ENCODE results near the gene RBP2. TPM values are rescaled to one million over a fixed set of nuclear protein-coding genes. Genes with fewer than 3 reads are reported as not detected.

Gene RBP2
- total and polyA plus RNA-seq, 2 experiments from 2014 or later: not detected

GRCh38 chr3:139449566-139449965, 26.8 kb downstream of the RBP2 start:
- in situ Hi-C loops (cut with MboI): loop anchor here (25.0 kb wide), 1 partner anchor 1413 kb away; no protein-coding TSS in a partner anchor
- 79% methylated on average over 5 of the region's 5 CpGs for WGBS, 2 experiments (ENCODE audit: low coverage in 1 of 2, low lambda C conversion rate in 2 of 2, missing lambda C conversion rate in 2 of 2)

GRCh38 chr3:139448104-139448503, 28.2 kb downstream of the RBP2 start:
- in situ Hi-C loops (cut with MboI): loop anchor here (25.0 kb wide), 1 partner anchor 1414 kb away; no protein-coding TSS in a partner anchor
- TF ChIP-seq EZH2 (IDR thresholded peaks at IDR 0.05; ENCODE audit: insufficient read depth, poor library complexity, severe bottlenecking): no peak
- no peak for TF ChIP-seq EZH2phosphoT487 (IDR thresholded peaks at IDR 0.05; ENCODE audit: insufficient read depth, low read depth)
- H2AFZ ChIP-seq: no peak overlapping the region
- WGBS, 2 experiments (ENCODE audit: low coverage in 1 of 2, low lambda C conversion rate in 2 of 2, missing lambda C conversion rate in 2 of 2): 46 to 59% methylated on average over 3 of the region's 3 CpGs
- no peak overlapping the region for H3K27ac ChIP-seq
- peak; percentile 52 for DNase-seq
- no peak overlapping the region for H3K4me2 ChIP-seq (ENCODE audit: unreplicated experiment)
- H3K9me3 ChIP-seq (ENCODE audit: low read depth): no peaks in the 10 kb centered on the region
- H3F3A ChIP-seq (ENCODE audit: insufficient read depth): no peaks in the 10 kb centered on the region
- no peak overlapping the region for H3K9ac ChIP-seq
- H3K4me1 ChIP-seq (ENCODE audit: insufficient read depth): no peaks in the 10 kb centered on the region
- no peaks in the 10 kb centered on the region for H3K9me2 ChIP-seq (ENCODE audit: insufficient read depth)
- no peaks in the 10 kb centered on the region for H4K20me1 ChIP-seq (ENCODE audit: insufficient read depth)
- no peak overlapping the region for H3K4me3 ChIP-seq
- H3K27me3 ChIP-seq (replicated peaks; ENCODE audit: insufficient read depth): no peaks in the 10 kb centered on the region
- no peaks in the 10 kb centered on the region for H3K36me3 ChIP-seq (ENCODE audit: low read depth)
- no peaks in the 10 kb centered on the region for H3K79me2 ChIP-seq (ENCODE audit: insufficient read depth)

More at GRCh38 chr3:139449566-139449965, 26.8 kb downstream of the RBP2 start:
- Histone ChIP-seq H3K9me2 (ENCODE audit: insufficient read depth) (no peaks in the 10 kb centered on the region), H3K4me1 (ENCODE audit: insufficient read depth) (no peaks in the 10 kb centered on the region), H3K79me2 (ENCODE audit: insufficient read depth) (no peaks in the 10 kb centered on the region), H3K4me2 (ENCODE audit: unreplicated experiment) (no peak overlapping the region), H2AFZ (no peak overlapping the region), H3K9ac (no peak overlapping the region), H4K20me1 (ENCODE audit: insufficient read depth) (no peaks in the 10 kb centered on the region), H3K9me3 (ENCODE audit: low read depth) (no peaks in the 10 kb centered on the region), H3K4me3 (no peak overlapping the region), H3K27me3 (replicated peaks; ENCODE audit: insufficient read depth) (no peaks in the 10 kb centered on the region), H3F3A (ENCODE audit: insufficient read depth) (no peaks in the 10 kb centered on the region), H3K27ac (no peak overlapping the region), H3K36me3 (ENCODE audit: low read depth) (no peaks in the 10 kb centered on the region)
- no peak for DNase-seq
- no peak for TF ChIP-seq EZH2 (IDR thresholded peaks at IDR 0.05; ENCODE audit: insufficient read depth, poor library complexity, severe bottlenecking)
- no peak for TF ChIP-seq EZH2phosphoT487 (IDR thresholded peaks at IDR 0.05; ENCODE audit: insufficient read depth, low read depth)

- no peaks in the 10 kb centered on the region for H3K9me3 ChIP-seq (ENCODE audit: low read depth)
- H3K79me2 ChIP-seq (ENCODE audit: insufficient read depth): no peaks in the 10 kb centered on the region
- no peak for TF ChIP-seq EZH2phosphoT487 (IDR thresholded peaks at IDR 0.05; ENCODE audit: insufficient read depth, low read depth)
- TF ChIP-seq EZH2 (IDR thresholded peaks at IDR 0.05; ENCODE audit: insufficient read depth, poor library complexity, severe bottlenecking): no peak
- H3F3A ChIP-seq (ENCODE audit: insufficient read depth): no peaks in the 10 kb centered on the region
- H4K20me1 ChIP-seq (ENCODE audit: insufficient read depth): no peaks in the 10 kb centered on the region
- no peak for DNase-seq
- in situ Hi-C loops (cut with MboI): loop anchor here (25.0 kb wide), 1 partner anchor 1415 kb away; no protein-coding TSS in a partner anchor
- H2AFZ ChIP-seq: no peak overlapping the region
- H3K9me2 ChIP-seq (ENCODE audit: insufficient read depth): no peaks in the 10 kb centered on the region
- H3K27ac ChIP-seq: no peak overlapping the region
- no peak overlapping the region for H3K4me3 ChIP-seq
- H3K36me3 ChIP-seq (ENCODE audit: low read depth): no peaks in the 10 kb centered on the region
- no peak overlapping the region for H3K9ac ChIP-seq
- H3K4me2 ChIP-seq (ENCODE audit: unreplicated experiment): no peak overlapping the region
- H3K27me3 ChIP-seq (replicated peaks; ENCODE audit: insufficient read depth): no peaks in the 10 kb centered on the region
- H3K4me1 ChIP-seq (ENCODE audit: insufficient read depth): no peaks in the 10 kb centered on the region
These were observed 28.8 kb downstream of the RBP2 start for GRCh38 chr3:139447486-139447885.

- 62 to 66% methylated on average over 4 of the region's 4 CpGs for WGBS, 2 experiments (ENCODE audit: low coverage in 1 of 2, low lambda C conversion rate in 2 of 2, missing lambda C conversion rate in 2 of 2)
- in situ Hi-C loops (cut with MboI): loop anchor here (25.0 kb wide), 1 partner anchor 1418 kb away; no protein-coding TSS in a partner anchor
These were observed 31.9 kb downstream of the RBP2 start for GRCh38 chr3:139444446-139444845.

GRCh38 chr3:139443186-139443585, 33.1 kb downstream of the RBP2 start:
- Histone ChIP-seq H3K27me3 (replicated peaks; ENCODE audit: insufficient read depth) (no peaks in the 10 kb centered on the region), H3K27ac (no peak overlapping the region), H2AFZ (no peak overlapping the region), H3K4me3 (no peak overlapping the region), H3K4me2 (ENCODE audit: unreplicated experiment) (no peak overlapping the region), H3K4me1 (ENCODE audit: insufficient read depth) (no peaks in the 10 kb centered on the region), H3K9me2 (ENCODE audit: insufficient read depth) (no peaks in the 10 kb centered on the region), H3K9ac (no peak overlapping the region), H3F3A (ENCODE audit: insufficient read depth) (no peaks in the 10 kb centered on the region), H4K20me1 (ENCODE audit: insufficient read depth) (no peaks in the 10 kb centered on the region), H3K36me3 (ENCODE audit: low read depth) (no peaks in the 10 kb centered on the region), H3K79me2 (ENCODE audit: insufficient read depth) (no peaks in the 10 kb centered on the region), H3K9me3 (ENCODE audit: low read depth) (no peaks in the 10 kb centered on the region)
- in situ Hi-C loops (cut with MboI): loop anchor here (25.0 kb wide), 1 partner anchor 1419 kb away; no protein-coding TSS in a partner anchor
- TF ChIP-seq EZH2 (IDR thresholded peaks at IDR 0.05; ENCODE audit: insufficient read depth, poor library complexity, severe bottlenecking) (no peak), EZH2phosphoT487 (IDR thresholded peaks at IDR 0.05; ENCODE audit: insufficient read depth, low read depth) (no peak)
- 77 to 84% methylated on average over 7 of the region's 7 CpGs for WGBS, 2 experiments (ENCODE audit: low coverage in 1 of 2, low lambda C conversion rate in 2 of 2, missing lambda C conversion rate in 2 of 2)
- no peak for DNase-seq

More at GRCh38 chr3:139444446-139444845, 31.9 kb downstream of the RBP2 start:
- Histone ChIP-seq H3K4me2 (ENCODE audit: unreplicated experiment) (no peak overlapping the region), H3K9ac (no peak overlapping the region), H3K9me3 (ENCODE audit: low read depth) (no peaks in the 10 kb centered on the region), H3K27ac (no peak overlapping the region), H2AFZ (no peak overlapping the region), H3K4me3 (no peak overlapping the region), H4K20me1 (ENCODE audit: insufficient read depth) (no peaks in the 10 kb centered on the region), H3F3A (ENCODE audit: insufficient read depth) (no peaks in the 10 kb centered on the region), H3K4me1 (ENCODE audit: insufficient read depth) (no peaks in the 10 kb centered on the region), H3K27me3 (replicated peaks; ENCODE audit: insufficient read depth) (no peaks in the 10 kb centered on the region), H3K79me2 (ENCODE audit: insufficient read depth) (no peaks in the 10 kb centered on the region), H3K9me2 (ENCODE audit: insufficient read depth) (no peaks in the 10 kb centered on the region), H3K36me3 (ENCODE audit: low read depth) (no peaks in the 10 kb centered on the region)
- TF ChIP-seq EZH2 (IDR thresholded peaks at IDR 0.05; ENCODE audit: insufficient read depth, poor library complexity, severe bottlenecking): no peak
- no peak for TF ChIP-seq EZH2phosphoT487 (IDR thresholded peaks at IDR 0.05; ENCODE audit: insufficient read depth, low read depth)
- DNase-seq: no peak
